HG03095 (cell line): Measurements from ENCODE around the gene PCDHB2.
"Not testable (repeated sequence)": the region's sequence is repeated elsewhere in the genome, so short reads cannot be mapped to it uniquely, and the experiment has no call there.

Source experiments
- ATAC-seq: cut with Tn5 transposase; IDR thresholded peaks from one replicate; pipeline ENCODE4 v1.9.1; 2021; ENCODE audit warnings: moderate library complexity; ENCODE audit not compliant: unreplicated experiment

The PCDHB2 gene

DNA sequence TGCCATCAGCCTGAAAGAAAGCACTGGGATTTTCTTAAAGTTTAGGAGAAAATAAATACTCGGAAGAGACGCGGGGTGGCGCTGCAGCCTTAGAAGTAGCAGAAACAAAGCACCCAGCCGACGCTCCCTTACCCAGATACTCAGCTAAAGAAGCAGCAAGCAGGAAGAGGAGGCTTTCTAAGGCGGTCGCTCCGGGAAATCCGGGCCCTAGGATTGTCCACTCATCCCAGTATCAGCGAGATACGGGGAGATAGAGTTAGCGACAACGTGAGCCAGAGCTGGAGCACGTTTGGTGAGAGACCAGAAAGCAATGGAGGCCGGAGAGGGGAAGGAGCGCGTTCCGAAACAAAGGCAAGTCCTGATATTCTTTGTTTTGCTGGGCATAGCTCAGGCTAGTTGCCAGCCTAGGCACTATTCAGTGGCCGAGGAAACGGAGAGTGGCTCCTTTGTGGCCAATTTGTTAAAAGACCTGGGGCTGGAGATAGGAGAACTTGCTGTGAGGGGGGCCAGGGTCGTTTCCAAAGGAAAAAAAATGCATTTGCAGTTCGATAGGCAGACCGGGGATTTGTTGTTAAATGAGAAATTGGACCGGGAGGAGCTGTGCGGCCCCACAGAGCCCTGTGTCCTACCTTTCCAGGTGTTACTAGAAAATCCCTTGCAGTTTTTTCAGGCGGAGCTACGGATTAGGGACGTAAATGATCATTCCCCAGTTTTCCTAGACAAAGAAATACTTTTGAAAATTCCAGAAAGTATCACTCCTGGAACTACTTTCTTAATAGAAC lies at the start of gene PCDHB2:
Gene PCDHB2, plus strand, starts transcription at position 135 of the 782 bp plus-strand sequence. Its CDS starts 176 bp downstream, at position 311.
- no peak for ATAC-seq

DNA sequence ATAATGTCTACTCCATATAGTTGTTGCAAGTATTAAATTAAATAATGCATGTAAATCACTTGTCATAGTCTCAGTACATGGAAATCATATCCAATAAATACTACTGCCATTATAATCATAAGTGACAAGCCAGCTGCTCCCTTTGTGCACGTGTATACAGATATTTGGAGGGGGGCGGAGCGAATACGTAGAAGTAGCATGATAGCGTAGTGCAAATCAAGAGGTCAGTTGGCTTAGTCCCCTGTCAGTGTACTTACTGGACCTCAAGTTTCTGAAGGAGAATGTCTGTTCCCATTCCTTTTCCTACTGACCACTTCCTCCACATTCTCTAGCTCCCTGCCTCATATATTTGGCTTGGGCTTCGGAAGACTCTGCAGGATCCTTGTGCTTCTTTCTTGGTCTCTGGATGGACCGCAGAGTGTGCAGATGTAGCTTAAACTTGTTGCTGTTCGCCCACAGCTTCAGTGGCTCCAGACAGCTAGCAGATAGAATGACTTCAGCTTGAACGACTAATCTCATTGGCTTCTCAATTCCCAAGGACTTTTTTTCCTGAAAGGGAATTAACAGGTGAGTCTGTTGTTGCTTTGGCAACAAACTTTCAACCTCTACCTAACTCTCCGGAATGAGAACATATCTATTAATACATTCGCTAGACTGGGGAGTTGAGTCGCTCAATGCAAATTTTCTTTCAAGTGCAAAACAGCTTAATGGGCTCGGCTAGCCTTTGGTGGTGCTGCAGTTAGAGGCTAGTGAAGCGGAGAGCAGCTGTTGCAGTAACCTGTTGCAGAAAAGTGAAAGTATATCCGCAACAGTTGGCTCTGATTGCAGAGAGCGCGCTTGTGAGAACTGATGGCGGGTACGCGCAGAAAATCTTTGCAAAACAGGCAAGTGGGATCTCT lies 43.5 kb upstream of the PCDHB2 start, which contains the start of gene PCDHB1:
Gene PCDHB1, plus strand, starts transcription at position 753 of the 899 bp plus-strand sequence. Its CDS starts 97 bp downstream, at position 850.
- no peak for ATAC-seq

DNA sequence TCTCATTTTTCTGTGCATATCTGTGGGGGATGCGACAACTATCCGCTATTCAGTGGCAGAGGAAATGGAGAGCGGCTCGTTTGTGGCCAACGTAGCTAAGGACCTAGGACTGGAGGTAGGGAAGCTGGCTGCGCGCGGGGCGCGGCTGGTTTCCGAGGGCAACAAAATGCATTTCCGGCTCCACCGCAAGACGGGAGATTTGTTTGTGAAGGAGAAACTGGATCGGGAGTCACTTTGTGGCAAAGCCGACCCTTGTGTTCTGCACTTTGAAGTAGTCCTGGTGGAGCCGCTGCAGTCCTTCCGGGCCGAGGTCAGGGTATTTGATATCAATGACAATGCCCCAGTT lies 42.9 kb upstream of the PCDHB2 start:
- no peak for ATAC-seq

DNA sequence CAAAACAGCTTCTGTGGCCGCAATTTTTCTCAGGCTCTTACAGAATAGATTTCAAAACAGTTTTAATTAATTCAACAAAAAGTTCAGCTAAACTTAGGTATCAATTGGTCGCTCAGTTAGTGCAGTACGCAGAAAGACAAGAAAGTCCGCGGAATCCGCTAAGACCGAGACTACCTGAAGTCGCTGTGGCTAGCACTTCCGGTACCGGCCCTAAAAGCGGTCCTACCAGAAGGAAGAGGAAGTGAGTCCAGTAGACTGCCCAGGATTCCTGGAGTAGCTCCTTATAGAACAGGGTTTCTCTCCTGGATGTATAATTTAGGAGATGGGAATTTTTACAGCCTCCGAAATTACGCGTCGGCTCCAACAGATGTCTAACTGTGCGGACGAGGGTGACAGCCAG lies 16.6 kb upstream of the PCDHB2 start:
- ATAC-seq, result no peak

DNA sequence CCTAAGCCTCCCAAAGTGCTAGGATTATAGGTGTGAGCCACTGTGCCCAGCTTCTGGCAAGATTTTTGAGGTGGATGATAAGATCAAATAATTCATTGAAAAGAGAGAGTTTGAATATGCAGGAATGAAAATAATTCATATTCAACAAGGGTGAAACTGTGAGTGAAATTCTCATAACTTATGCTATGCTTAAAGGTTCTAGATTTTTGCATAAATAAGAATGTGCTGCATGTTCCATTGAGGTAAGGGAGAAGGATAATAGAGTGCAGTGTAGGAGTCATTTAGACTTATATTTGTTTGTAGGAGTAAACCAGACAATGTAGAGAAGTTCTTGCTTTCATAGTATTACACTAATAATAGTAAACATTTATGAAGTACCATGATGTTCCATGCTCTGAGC lies 12.2 kb upstream of the PCDHB2 start:
- no peak for ATAC-seq

DNA sequence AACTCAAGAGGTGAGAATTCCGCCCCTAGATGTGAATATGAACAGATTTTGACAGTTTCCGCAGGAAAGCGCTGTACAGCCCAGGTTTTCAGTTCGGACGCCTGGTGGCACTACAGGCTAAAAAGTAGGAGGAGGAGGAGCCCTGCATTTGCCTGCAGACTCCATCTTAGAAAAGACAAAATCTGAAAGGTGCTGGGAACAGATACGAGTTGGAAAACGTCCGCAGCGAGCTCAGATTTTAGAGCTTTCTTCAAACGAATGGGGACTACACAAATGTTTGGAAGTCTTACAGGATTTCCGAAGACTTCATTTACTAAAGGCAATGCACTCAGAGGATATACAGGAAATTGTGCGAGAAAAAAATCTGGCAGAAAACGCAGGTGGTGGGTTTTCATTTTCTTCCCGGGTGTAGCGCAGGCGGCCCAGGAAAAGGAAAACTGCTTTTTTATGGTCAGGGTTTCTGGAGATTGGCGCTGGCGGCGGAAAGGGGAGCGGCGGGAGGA lies 9.9 kb upstream of the PCDHB2 start:
- ATAC-seq, result no peak

DNA sequence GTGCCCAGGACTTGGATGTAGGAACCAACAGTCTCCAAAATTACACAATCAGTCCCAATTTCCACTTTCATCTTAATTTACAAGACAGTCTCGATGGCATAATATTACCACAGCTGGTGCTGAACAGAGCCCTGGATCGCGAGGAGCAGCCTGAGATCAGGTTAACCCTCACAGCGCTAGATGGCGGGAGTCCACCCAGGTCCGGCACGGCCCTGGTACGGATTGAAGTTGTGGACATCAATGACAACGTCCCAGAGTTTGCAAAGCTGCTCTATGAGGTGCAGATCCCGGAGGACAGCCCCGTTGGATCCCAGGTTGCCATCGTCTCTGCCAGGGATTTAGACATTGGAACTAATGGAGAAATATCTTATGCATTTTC lies 837 bp downstream of the PCDHB2 start:
- no peak for ATAC-seq

DNA sequence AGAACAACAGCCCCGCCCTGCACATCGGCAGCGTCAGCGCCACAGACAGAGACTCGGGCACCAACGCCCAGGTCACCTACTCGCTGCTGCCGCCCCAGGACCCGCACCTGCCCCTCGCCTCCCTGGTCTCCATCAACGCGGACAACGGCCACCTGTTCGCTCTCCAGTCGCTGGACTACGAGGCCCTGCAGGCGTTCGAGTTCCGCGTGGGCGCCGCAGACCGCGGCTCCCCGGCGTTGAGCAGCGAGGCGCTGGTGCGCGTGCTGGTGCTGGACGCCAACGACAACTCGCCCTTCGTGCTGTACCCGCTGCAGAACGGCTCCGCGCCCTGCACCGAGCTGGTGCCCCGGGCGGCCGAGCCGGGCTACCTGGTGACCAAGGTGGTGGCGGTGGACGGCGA lies 1.8 kb downstream of the PCDHB2 start:
- ATAC-seq, result not testable (repeated sequence)

DNA sequence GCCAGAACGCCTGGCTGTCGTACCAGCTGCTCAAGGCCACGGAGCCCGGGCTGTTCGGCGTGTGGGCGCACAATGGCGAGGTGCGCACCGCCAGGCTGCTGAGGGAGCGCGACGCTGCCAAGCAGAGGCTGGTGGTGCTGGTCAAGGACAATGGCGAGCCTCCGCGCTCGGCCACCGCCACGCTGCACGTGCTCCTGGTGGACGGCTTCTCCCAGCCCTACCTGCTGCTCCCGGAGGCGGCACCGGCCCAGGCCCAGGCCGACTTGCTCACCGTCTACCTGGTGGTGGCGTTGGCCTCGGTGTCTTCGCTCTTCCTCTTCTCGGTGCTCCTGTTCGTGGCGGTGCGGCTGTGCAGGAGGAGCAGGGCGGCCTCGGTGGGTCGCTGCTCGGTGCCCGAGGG lies 2.2 kb downstream of the PCDHB2 start:
- ATAC-seq, result not testable (repeated sequence)

DNA sequence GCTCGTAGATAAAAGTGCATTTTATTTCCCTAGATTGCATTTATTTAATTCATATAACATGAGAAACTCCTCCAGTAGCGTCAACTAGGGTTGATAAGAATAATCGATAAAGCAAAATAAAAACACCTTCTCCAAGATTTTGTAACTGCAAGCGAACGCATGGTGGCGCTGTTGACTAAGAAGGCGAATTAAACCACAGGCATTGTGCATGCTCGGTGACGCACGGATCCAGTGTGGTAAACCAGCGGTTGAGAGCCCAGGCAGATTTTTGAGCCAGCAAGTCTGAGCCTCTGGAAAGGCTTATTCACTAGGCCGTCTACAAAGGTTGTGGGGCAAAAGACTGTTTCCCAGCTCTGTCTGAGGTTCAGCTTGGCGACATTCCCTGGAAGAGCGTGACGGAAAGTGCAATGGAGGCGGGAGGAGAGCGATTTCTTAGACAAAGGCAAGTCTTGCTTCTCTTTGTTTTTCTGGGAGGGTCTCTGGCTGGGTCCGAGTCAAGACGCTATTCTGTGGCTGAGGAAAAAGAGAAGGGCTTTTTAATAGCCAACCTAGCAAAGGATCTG lies 5.9 kb downstream of the PCDHB2 start, which contains the start of gene PCDHB3:
Gene PCDHB3, plus strand, starts transcription at position 231 of the 563 bp plus-strand sequence. Its CDS starts 177 bp downstream, at position 408.
- ATAC-seq, result no peak

DNA sequence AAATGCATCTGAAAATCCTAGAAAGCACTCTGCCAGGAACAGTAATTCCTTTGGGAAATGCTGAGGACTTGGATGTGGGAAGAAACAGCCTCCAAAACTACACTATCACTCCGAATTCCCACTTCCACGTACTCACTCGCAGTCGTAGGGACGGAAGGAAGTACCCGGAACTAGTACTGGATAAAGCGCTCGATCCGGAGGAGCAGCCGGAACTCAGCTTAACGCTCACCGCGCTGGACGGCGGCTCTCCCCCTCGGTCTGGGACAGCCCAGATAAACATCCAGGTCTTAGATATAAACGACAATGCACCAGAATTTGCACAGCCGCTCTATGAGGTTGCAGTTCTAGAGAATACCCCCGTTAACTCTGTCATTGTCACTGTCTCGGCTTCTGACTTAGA lies 6.6 kb downstream of the PCDHB2 start:
- ATAC-seq, result no peak

DNA sequence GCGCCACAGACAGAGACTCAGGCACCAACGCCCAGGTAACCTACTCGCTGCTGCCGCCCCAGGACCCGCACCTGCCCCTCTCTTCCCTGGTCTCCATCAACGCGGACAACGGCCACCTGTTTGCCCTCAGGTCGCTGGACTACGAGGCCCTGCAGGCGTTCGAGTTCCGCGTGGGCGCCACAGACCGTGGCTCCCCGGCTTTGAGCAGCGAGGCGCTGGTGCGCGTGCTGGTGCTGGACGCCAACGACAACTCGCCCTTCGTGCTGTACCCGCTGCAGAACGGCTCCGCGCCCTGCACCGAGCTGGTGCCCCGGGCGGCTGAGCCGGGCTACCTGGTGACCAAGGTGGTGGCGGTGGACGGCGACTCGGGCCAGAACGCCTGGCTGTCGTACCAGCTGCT lies 7.7 kb downstream of the PCDHB2 start:
- ATAC-seq, result not testable (repeated sequence)

DNA sequence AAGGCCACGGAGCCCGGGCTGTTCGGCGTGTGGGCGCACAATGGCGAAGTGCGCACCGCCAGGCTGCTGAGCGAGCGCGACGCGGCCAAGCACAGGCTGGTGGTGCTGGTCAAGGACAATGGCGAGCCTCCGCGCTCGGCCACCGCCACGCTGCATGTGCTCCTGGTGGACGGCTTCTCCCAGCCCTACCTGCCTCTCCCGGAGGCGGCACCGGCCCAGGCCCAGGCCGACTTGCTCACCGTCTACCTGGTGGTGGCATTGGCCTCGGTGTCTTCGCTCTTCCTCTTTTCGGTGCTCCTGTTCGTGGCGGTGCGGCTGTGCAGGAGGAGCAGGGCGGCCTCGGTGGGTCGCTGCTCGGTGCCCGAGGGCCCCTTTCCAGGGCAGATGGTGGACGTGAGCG lies 8.1 kb downstream of the PCDHB2 start:
- not testable (repeated sequence) for ATAC-seq

DNA sequence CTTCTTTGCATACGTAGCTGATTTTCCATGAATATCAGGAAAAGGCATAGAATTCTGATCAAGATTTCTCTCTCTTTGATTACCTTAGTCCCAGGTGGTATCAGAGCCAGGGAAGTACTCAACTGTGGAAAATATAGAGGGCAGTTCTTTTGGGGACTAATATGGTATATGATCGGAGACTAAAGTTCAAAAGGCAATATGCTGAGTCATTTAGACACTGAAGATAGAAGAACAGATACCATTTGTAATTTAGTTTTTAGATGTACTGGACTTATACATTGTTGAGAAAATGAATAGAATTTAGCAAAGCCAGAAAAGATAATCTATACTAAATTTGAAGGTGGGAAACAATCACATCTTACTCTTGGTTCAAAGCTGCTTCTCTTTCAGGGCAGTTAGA lies 10.9 kb downstream of the PCDHB2 start:
- ATAC-seq, result no peak

DNA sequence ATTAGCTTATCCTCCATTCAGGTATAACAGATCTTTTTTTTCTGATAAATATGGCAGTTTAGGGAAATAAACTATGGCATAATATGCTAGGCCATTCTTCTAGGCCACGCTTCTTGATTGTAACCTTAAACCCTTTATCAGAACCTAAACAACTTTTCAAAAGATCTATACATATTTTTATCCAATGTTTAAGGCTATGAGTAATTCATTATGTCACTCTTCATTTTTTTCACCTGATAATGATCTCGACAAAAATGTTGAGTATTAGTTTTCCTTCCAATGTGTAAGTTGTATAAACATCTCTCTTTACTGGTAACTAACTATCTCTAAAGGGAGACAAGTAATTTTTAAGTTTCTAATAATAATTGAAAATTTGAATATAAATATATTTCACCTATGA lies 24.8 kb downstream of the PCDHB2 start:
- no peak for ATAC-seq

DNA sequence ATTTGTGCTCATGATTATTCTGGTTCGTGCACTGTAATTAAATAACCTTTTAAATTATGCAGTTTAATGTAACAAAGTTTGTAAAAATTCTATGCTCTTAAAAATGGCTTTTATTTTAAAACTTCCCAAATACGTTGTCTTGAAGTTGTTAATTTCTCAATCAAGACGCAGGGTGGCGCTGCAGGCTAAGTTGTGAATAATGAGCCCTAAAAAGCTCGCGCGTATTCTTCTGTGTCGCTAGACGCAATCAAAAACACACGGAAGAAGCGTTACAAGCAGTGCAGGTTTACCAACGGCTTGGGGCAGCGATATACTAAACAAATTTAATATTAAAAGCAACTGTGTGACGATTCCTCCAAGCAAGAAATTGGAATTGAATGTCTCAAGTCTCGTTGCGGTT lies 27.1 kb downstream of the PCDHB2 start, which contains the start of gene PCDHB4:
Gene PCDHB4, plus strand, starts transcription at position 256 of the 400 bp plus-strand sequence. CDS start 181 bp downstream, outside the sequence.
- no peak for ATAC-seq

DNA sequence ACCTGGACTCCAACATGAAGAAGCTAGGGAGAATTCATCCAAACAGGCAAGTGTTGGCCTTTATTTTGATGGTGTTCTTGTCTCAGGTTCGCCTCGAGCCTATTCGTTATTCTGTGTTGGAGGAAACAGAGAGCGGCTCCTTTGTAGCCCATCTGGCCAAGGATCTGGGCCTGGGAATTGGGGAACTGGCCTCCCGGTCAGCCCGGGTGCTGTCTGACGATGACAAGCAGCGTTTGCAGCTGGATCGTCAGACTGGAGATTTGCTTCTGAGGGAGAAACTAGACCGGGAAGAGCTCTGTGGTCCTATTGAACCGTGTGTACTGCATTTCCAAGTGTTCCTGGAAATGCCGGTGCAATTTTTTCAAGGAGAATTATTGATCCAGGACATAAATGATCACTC lies 27.6 kb downstream of the PCDHB2 start:
- no peak for ATAC-seq

DNA sequence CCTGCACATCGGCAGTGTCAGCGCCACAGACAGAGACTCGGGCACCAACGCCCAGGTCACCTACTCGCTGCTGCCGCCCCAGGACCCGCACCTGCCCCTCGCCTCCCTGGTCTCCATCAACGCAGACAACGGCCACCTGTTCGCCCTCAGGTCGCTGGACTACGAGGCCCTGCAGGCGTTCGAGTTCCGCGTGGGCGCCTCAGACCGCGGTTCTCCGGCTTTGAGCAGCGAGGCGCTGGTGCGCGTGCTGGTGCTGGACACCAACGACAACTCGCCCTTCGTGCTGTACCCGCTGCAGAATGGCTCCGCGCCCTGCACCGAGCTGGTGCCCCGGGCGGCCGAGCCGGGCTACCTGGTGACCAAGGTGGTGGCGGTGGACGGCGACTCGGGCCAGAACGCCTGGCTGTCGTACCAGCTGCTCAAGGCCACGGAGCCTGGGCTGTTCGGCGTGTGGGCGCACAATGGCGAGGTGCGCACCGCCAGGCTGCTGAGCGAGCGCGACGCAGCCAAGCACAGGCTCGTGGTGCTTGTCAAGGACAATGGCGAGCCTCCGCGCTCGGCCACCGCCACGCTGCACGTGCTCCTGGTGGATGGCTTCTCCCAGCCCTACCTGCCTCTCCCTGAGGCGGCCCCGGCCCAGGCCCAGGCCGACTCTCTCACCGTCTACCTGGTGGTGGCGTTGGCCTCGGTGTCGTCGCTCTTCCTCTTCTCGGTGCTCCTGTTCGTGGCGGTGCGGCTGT lies 29.2 kb downstream of the PCDHB2 start:
- not testable (repeated sequence) for ATAC-seq

DNA sequence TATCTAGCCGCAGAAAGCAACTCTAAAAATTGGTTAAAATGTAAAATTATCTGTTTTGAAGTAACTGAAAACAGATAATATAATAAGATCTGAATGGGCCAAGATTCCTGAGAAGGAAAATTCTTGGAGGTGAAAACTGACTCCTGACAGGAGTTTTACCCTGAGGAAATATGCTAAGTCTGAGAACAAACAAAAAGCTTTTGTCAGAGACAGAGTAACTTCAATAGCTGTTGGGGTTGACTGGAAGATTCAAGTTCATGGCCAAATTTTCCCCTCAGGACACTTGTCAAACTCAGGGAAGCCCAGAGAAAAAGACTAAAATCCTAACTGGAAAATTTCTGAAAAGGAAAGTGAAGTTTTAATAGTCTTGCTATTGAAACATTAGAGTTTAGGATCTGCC lies 32.9 kb downstream of the PCDHB2 start:
- ATAC-seq, result no peak

DNA sequence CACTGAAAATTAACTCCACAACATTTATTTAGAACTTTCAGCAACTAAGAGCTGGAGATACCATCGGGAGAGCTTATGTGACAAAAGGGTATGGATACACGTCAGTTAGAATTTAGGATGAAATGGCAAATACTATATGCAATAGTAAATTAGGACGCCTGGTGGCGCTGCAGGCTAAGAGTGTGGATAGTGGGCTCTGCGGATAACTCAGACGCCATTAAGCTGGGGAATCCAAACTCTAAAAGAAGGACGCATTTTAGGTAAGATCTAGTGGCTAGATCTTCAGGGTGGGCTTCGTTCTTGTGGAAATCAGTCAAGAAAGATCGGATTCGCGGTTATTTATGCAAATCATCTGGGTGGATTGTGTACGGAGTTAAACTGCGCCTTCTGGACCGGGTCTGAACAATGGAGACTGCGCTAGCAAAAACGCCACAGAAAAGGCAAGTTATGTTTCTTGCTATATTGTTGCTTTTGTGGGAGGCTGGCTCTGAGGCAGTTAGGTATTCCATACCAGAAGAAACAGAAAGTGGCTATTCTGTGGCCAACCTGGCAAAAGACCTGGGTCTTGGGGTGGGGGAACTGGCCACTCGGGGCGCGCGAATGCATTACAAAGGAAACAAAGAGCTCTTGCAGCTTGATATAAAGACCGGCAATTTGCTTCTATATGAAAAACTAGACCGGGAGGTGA lies 40.8 kb downstream of the PCDHB2 start, which contains the start of gene PCDHB5:
Gene PCDHB5, plus strand, starts transcription at position 177 of the 688 bp plus-strand sequence. Its CDS starts 229 bp downstream, at position 406.
- no peak for ATAC-seq
